Psoas muscle (tissue), 8 donors: ENCODE data around the gene STX16. TPM values are rescaled to one million over a fixed set of nuclear protein-coding genes. Genes with fewer than 3 reads are reported as not detected.
A peak's percentile ranks its signal among the peaks of the same experiment; 100 is the strongest.
"Not testable (repeated sequence)": the region's sequence is repeated elsewhere in the genome, so short reads cannot be mapped to it uniquely, and the experiment has no call there.

Source experiments
- ATAC-seq, 4 donors: fragments of 200-7000 bp; cut with Tn5 transposase; one replicate each; pipeline ENCODE4 v1.9.1; 2020; ENCODE audit warnings: moderate library complexity in 3 of 4, mild to moderate bottlenecking in 2 of 4
- DNase-seq, 2 donors: peaks; one replicate each; pipeline ENCODE4 v3.0.0-alpha.2; 2020
- H3K27ac ChIP-seq: fragments of 200-600 bp; one replicate; pipeline ENCODE4 v1.8.0; 2022
- H3K27me3 ChIP-seq, 3 donors: fragments of 200-600 bp in 1 of 3; one replicate each; pipeline versions ENCODE4 v1.6.1 to v1.8.0; 2013 to 2022; ENCODE audit warnings: low read length in 2 of 3, mild to moderate bottlenecking in 2 of 3, moderate library complexity in 1 of 3; ENCODE audit not compliant: insufficient read depth in 3 of 3
- H3K36me3 ChIP-seq, 2 donors: fragments of 200-600 bp in 1 of 2; one replicate each; pipeline versions ENCODE4 v1.6.1 to v1.8.0; 2013 to 2022; ENCODE audit warnings: low read depth in 1 of 2, mild to moderate bottlenecking in 1 of 2, moderate library complexity in 1 of 2; ENCODE audit not compliant: insufficient read depth in 1 of 2
- H3K4me1 ChIP-seq: fragments of 200-600 bp; one replicate; pipeline ENCODE4 v1.8.0; 2022
- H3K4me3 ChIP-seq: fragments of 200-600 bp; one replicate; pipeline ENCODE4 v1.8.0; 2022; ENCODE audit warnings: mild to moderate bottlenecking
- H3K9me3 ChIP-seq: fragments of 200-600 bp; one replicate; pipeline ENCODE4 v1.8.0; 2022
- CTCF ChIP-seq: fragments of 200-600 bp; IDR thresholded peaks from one replicate; pipeline ENCODE4 v1.8.0; 2022; ENCODE audit warnings: antibody characterized with exemption
- WGBS, 3 donors: extraction: QIAGEN DNeasy Blood & Tissue Kit; methylation state at CpG; one replicate each; pipeline versions ENCODE4 v1.1.6 to v1.1.7; 2013; 5-methylcytosine and 5-hydroxymethylcytosine counted together
- intact Hi-C, 2 donors: fragments of 100-400 bp; cut with DNase I; formaldehyde crosslinking; loops; one replicate each; pipeline versions ENCODE4 v1.11.0 to v1.14.2; 2022
- polyA plus RNA-seq, 3 donors: library from polyadenylated mRNA; stranded (reverse); fragments of 200-250 nt; gene quantifications; one replicate each; pipeline ENCODE4 v1.2.3, GENCODE V29; 2013
- total RNA-seq, 4 donors: library from RNA; stranded (reverse); fragmentation: NEBNext Ultra II Directional in 2 of 4; extraction: Animal tissue kit (Norgen Biotek cat#: 25700) in 2 of 4; gene quantifications; one replicate each; pipeline versions ENCODE4 v1.2.1 to v1.2.4, GENCODE V29; 2021 to 2023
- donor health status: healthy with polysubstance abuse.
- donor health status: DM: no; HTN: no; CAD: no; lungs with moderate emphysema.
- donor health status: Bipolar disorder and iron deficiency.
- donor health status: healthy.
- donor health status: DM: yes; HTN: yes; CAD: no.
- donor health status: DM: no; HTN: no; CAD: no.
- donor health status: DM: no; HTN: no; CAD: no.
- donor health status: DM: yes; HTN: yes; CAD: no.

The STX16 gene
- total and polyA plus RNA-seq, 7 donors, result 17.5 to 58.1 (median 20.0) TPM

- Histone ChIP-seq H3K9me3 (no peaks in the 10 kb centered on the region), H3K27ac (no peak overlapping the region), H3K27me3 (no peaks in the 10 kb centered on the region), H3K4me3 (no peak overlapping the region), H3K36me3 (no peaks in the 10 kb centered on the region), H3K4me1 (peaks cover 24% of the 10 kb centered on the region)
- WGBS, 3 donors, result 93 to 98% (median 95%) methylated on average over 9 of the region's 9 CpGs
- no peak for ATAC-seq
- intact Hi-C loops, result no loop called here
- DNase-seq, result no peak
- no peak for TF ChIP-seq CTCF
Observed at GRCh38 chr20:58642441-58642840, 8.6 kb upstream of the STX16 start.

- H3K27me3 ChIP-seq, H3K4me3 ChIP-seq, H3K36me3 ChIP-seq, ATAC-seq, H3K27ac ChIP-seq, H3K9me3 ChIP-seq, intact Hi-C loops, DNase-seq: not testable (repeated sequence)
- H3K4me1 ChIP-seq, result peaks cover 26% of the 10 kb centered on the region
- WGBS, 3 donors, result 96 to 97% (median 97%) methylated on average over 9 of the region's 9 CpGs
Observed at GRCh38 chr20:58642896-58643295, 8.2 kb upstream of the STX16 start.

DNA sequence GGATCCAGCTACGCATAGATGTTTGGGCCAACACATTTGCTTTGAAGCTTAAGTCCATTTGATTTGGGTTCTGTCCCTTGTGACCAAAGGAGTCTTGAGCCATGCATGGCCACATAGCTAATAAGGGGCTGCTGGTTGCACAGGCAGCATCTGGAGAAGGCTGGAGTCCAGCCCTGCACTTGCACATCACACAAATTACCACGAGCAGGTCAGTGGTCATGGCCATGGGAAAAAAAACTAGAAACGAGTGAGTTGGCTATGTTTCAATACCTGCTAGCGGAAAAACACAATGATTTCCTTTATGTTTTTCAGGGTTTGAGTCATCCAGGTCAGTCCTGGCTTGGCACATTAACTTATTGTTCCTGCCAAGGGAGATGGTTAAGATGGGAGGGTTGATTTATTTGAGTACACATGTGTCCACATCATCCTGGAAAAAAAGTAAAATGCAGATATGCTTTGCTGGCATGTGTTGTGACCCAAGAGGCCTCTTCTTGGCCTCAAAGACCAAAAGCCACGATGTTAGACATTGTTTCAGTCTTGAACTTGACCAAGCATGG is 5.6 kb upstream of the STX16 start:
- Histone ChIP-seq H3K4me1 (peaks cover 26% of the 10 kb centered on the region), H3K9me3 (no peaks in the 10 kb centered on the region), H3K27ac (peak overlapping the region; percentile 30), H3K4me3 (no peak overlapping the region), H3K36me3 (no peaks in the 10 kb centered on the region), H3K27me3 (no peaks in the 10 kb centered on the region)
- ATAC-seq, result no peak
- no peak for TF ChIP-seq CTCF
- no peak for DNase-seq
- intact Hi-C loops, result loop anchor here in 1 of 2 donors (5.0 kb wide), 2 partner anchors 192 to 207 kb away; partner anchors contain the start of genes GNAS and GNAS-AS1
- 40 to 44% (median 43%) methylated on average over 5 of the region's 5 CpGs for WGBS, 3 donors

GRCh38 chr20:58646257-58646656 is 4.8 kb upstream of the STX16 start:
- Histone ChIP-seq H3K9me3 (no peaks in the 10 kb centered on the region), H3K36me3 (no peaks in the 10 kb centered on the region), H3K27me3 (no peaks in the 10 kb centered on the region), H3K4me3 (no peak overlapping the region), H3K27ac (peak overlapping the region; percentile 43), H3K4me1 (peaks cover 26% of the 10 kb centered on the region)
- intact Hi-C loops, result loop anchor here in 1 of 2 donors (5.0 kb wide), 2 partner anchors 191 to 206 kb away; partner anchors contain the start of genes GNAS and GNAS-AS1
- no peak for TF ChIP-seq CTCF
- ATAC-seq, result no peak
- 95 to 98% (median 97%) methylated on average over 3 of the region's 3 CpGs for WGBS, 3 donors
- DNase-seq, result no peak

GRCh38 chr20:58646703-58647102 is 4.4 kb upstream of the STX16 start:
- Histone ChIP-seq H3K4me3 (no peak overlapping the region), H3K4me1 (peaks cover 26% of the 10 kb centered on the region), H3K27ac (peak overlapping the region; percentile 43), H3K27me3 (no peaks in the 10 kb centered on the region), H3K36me3 (no peaks in the 10 kb centered on the region), H3K9me3 (no peaks in the 10 kb centered on the region)
- DNase-seq (no peak), ATAC-seq (peak in 2 of 4 donors; percentile 33 to 62)
- TF ChIP-seq CTCF, result no peak
- WGBS, 3 donors, result 24 to 38% (median 29%) methylated on average over 4 of the region's 4 CpGs
- intact Hi-C loops, result loop anchor here in 1 of 2 donors (5.0 kb wide), 2 partner anchors 191 to 206 kb away; partner anchors contain the start of genes GNAS and GNAS-AS1
